Endothelial cell (in vitro differentiated cells): ENCODE data around the gene GAPT. TPM values are rescaled to one million over a fixed set of nuclear protein-coding genes. Genes with fewer than 3 reads are reported as not detected.

Experiments used
- DNase-seq: peaks from one replicate; pipeline ENCODE4 v3.0.0; 2021; ENCODE audit warnings: low spot score
- H3K27ac Mint-ChIP-seq: one replicate; pipeline ENCODE4 v1.8.0; 2021; ENCODE audit warnings: mixed read lengths, inconsistent platforms; ENCODE audit not compliant: unreplicated experiment
- H3K27me3 Mint-ChIP-seq: one replicate; pipeline ENCODE4 v1.8.0; 2021; ENCODE audit warnings: mild to moderate bottlenecking, moderate library complexity, mixed read lengths, inconsistent platforms; ENCODE audit not compliant: unreplicated experiment
- H3K36me3 Mint-ChIP-seq: one replicate; pipeline ENCODE4 v1.8.0; 2021; ENCODE audit warnings: mild to moderate bottlenecking, low read depth, mixed read lengths, inconsistent platforms; ENCODE audit not compliant: unreplicated experiment
- H3K4me1 Mint-ChIP-seq: one replicate; pipeline ENCODE4 v1.8.0; 2021; ENCODE audit warnings: mild to moderate bottlenecking, mixed read lengths, inconsistent platforms; ENCODE audit not compliant: unreplicated experiment
- H3K4me3 Mint-ChIP-seq: one replicate; pipeline ENCODE4 v1.8.0; 2021; ENCODE audit warnings: mild to moderate bottlenecking, mixed read lengths, inconsistent platforms; ENCODE audit not compliant: unreplicated experiment
- H3K9me3 Mint-ChIP-seq: one replicate; pipeline ENCODE4 v1.8.0; 2021; ENCODE audit warnings: mixed read lengths, inconsistent platforms; ENCODE audit not compliant: unreplicated experiment
- total RNA-seq: library from RNA; stranded (reverse); fragmentation: NEBNext Ultra II Directional; extraction: Animal tissue kit (Norgen Biotek cat#: 25700); gene quantifications from one replicate; pipeline ENCODE4 v1.2.1, GENCODE V29; 2021; ENCODE audit not compliant: unreplicated experiment
- TF ChIP-seq, protein P1 (sequence below): fragments of 200-600 bp; sonication (generic); IDR thresholded peaks from one replicate; pipeline ENCODE4 v1.5.0; 2021; ENCODE audit warnings: antibody characterized with exemption; ENCODE audit not compliant: unreplicated experiment

Gene GAPT
- total RNA-seq, 1 donor from 2014 or later, result 1.4 TPM

DNA sequence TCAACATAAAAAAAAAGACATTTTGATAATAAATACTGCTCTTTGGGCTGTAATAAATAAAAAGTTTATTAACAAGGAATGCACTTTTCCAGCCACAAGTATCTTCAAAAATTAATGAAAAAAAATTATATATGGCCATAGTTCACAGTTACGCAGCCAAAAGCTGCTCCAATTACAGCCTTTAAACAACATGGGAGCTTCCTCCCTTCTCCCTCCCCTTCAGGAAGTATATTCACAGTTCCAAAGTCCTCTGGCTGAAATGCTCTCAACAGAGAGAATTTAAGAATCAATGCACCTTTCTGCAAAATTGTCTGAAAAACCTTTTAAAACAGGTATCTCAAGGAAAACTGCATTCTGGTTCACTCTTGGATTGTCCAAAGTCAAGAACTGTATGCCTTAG, 37.2 kb upstream of the GAPT start:
- H3K27ac Mint-ChIP-seq, result peak overlapping the region; percentile 27
- peaks cover 47% of the 10 kb centered on the region for H3K4me1 Mint-ChIP-seq
- H3K9me3 Mint-ChIP-seq, result no peaks in the 10 kb centered on the region
- peaks cover 79% of the 10 kb centered on the region for H3K36me3 Mint-ChIP-seq
- no peak for DNase-seq
- no peaks in the 10 kb centered on the region for H3K27me3 Mint-ChIP-seq
- TF ChIP-seq, protein P1, sequence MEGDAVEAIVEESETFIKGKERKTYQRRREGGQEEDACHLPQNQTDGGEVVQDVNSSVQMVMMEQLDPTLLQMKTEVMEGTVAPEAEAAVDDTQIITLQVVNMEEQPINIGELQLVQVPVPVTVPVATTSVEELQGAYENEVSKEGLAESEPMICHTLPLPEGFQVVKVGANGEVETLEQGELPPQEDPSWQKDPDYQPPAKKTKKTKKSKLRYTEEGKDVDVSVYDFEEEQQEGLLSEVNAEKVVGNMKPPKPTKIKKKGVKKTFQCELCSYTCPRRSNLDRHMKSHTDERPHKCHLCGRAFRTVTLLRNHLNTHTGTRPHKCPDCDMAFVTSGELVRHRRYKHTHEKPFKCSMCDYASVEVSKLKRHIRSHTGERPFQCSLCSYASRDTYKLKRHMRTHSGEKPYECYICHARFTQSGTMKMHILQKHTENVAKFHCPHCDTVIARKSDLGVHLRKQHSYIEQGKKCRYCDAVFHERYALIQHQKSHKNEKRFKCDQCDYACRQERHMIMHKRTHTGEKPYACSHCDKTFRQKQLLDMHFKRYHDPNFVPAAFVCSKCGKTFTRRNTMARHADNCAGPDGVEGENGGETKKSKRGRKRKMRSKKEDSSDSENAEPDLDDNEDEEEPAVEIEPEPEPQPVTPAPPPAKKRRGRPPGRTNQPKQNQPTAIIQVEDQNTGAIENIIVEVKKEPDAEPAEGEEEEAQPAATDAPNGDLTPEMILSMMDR, result no peak
- peak overlapping the region; percentile 100 for H3K4me3 Mint-ChIP-seq

DNA sequence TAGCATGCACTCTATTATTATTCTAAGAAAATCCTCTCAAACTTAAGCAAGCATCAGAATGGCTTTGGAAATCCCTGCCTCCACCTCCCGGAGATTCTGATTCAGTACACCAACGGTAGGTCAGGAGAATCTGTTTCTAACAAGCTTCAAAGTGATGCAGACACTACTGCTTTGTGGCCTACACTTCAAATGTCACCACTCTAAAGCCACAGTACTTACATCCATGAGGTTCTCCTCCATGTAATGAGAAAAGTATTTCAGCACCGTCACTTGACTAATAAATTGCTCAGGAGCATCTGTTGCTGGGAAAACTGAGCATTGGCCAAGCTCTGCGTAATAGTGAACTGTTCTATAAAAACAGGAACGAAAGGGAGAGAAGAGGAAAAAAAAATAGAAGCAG, 36.2 kb upstream of the GAPT start:
- Mint-ChIP-seq H3K9me3 (no peaks in the 10 kb centered on the region), H3K36me3 (peaks cover 76% of the 10 kb centered on the region), H3K27ac (peak overlapping the region; percentile 48), H3K4me3 (peak overlapping the region; percentile 100), H3K27me3 (no peaks in the 10 kb centered on the region), H3K4me1 (peaks cover 50% of the 10 kb centered on the region)
- no peak for DNase-seq
- TF ChIP-seq, protein P1, result no peak

DNA sequence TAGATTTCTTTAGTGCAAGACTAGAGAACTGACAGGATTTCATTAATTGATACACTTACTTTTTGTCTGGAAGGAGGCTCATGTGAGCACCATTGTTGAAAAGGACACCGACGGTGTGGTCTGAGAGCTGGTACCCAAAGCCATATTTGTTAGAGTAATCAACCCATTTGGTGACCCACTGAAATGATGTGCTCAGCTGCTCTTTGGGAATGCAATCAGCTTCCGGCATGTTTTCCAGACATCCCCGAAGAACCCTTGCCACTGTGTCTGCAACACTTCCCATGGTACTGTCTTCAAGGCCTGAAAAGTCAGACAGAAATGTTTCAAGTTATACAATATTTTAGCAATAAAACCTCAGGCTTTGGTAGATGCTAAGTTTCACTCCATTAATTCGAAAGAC, 35.8 kb upstream of the GAPT start:
- H3K27me3 Mint-ChIP-seq, result no peaks in the 10 kb centered on the region
- peaks cover 76% of the 10 kb centered on the region for H3K36me3 Mint-ChIP-seq
- H3K4me1 Mint-ChIP-seq, result peaks cover 50% of the 10 kb centered on the region
- H3K27ac Mint-ChIP-seq, result peak overlapping the region; percentile 48
- H3K4me3 Mint-ChIP-seq, result peak overlapping the region; percentile 100
- no peaks in the 10 kb centered on the region for H3K9me3 Mint-ChIP-seq
- DNase-seq, result no peak
- TF ChIP-seq, protein P1, result no peak

DNA sequence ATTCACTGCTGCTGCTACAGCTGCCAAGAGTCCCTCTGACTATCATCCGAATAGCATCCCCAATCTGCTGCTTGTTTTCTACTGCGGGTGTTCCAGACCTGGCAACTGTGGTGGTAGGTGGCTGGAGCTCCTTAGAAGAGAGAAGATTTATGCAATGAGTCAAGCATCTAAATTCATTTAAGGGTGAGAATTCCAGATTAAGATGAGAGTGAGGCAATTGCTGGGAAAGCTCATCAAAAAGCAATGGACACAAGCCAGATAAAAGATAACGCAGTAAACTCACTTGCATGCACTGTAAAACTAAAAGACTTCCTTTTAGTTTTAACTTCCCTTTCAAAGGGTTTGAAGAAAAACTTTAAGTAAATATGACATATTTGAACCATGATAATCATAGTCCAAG, 35.2 kb upstream of the GAPT start:
- DNase-seq, result no peak
- H3K36me3 Mint-ChIP-seq, result peaks cover 76% of the 10 kb centered on the region
- peak overlapping the region; percentile 82 for H3K27ac Mint-ChIP-seq
- H3K4me3 Mint-ChIP-seq, result peak overlapping the region; percentile 100
- peaks cover 53% of the 10 kb centered on the region for H3K4me1 Mint-ChIP-seq
- no peaks in the 10 kb centered on the region for H3K27me3 Mint-ChIP-seq
- TF ChIP-seq, protein P1, result no peak
- H3K9me3 Mint-ChIP-seq, result no peaks in the 10 kb centered on the region

DNA sequence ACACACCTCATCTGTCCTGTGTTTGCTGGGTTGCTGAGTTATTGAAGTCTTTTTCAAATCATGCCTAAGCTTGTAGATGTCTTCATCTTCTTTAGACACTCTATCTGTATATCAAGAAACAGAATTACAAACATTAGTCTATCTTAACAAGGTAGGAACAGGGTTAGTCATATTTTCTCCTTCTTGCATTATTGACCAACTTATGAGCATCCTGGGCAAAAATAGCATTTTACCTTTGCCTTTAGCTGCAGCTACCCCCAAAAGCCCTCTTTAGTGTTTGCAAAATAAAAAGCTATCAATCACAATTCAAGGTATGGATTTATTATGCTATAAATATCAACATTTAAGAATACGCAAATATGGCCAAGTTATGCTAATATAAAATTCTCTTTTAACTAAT, 34.7 kb upstream of the GAPT start:
- TF ChIP-seq, protein P1, result no peak
- H3K9me3 Mint-ChIP-seq, result no peaks in the 10 kb centered on the region
- H3K4me1 Mint-ChIP-seq, result peaks cover 57% of the 10 kb centered on the region
- no peak for DNase-seq
- peak overlapping the region; percentile 100 for H3K4me3 Mint-ChIP-seq
- no peaks in the 10 kb centered on the region for H3K27me3 Mint-ChIP-seq
- peak overlapping the region; percentile 74 for H3K27ac Mint-ChIP-seq
- H3K36me3 Mint-ChIP-seq, result peaks cover 76% of the 10 kb centered on the region
